Mesenchymal stem cell (in vitro differentiated cells and primary cell): ENCODE measurements around the gene PDCD6IP.
A peak's percentile ranks its signal among the peaks of the same experiment; 100 is the strongest.

Experiments used
- DNase-seq: peaks from one replicate; pipeline ENCODE4 v3.0.0-alpha.2; 2013
- H2AFZ ChIP-seq: one replicate; pipeline ENCODE4 v1.6.1; 2013; ENCODE audit warnings: low read depth, mild to moderate bottlenecking, control low read depth, inconsistent platforms, low read length, moderate library complexity
- H2AK5ac ChIP-seq: 2 replicates; pipeline ENCODE4 v1.6.1; 2013; ENCODE audit warnings: low read length, moderate library complexity, mild to moderate bottlenecking, inconsistent platforms; ENCODE audit not compliant: severe bottlenecking
- H2BK120ac ChIP-seq: one replicate; pipeline ENCODE4 v1.6.1; 2013; ENCODE audit warnings: low read depth, mild to moderate bottlenecking, inconsistent platforms, low read length, moderate library complexity
- H2BK12ac ChIP-seq, 2 experiments: one replicate each; pipeline ENCODE4 v1.6.1; 2013; ENCODE audit warnings: inconsistent platforms in 2 of 2, low read length in 2 of 2, mild to moderate bottlenecking in 2 of 2, moderate library complexity in 2 of 2, control low read depth in 1 of 2
- H2BK15ac ChIP-seq: one replicate; pipeline ENCODE4 v1.6.1; 2013; ENCODE audit warnings: mild to moderate bottlenecking, low read depth, inconsistent platforms; ENCODE audit not compliant: poor library complexity, severe bottlenecking
- H2BK5ac ChIP-seq: 2 replicates; pipeline ENCODE4 v1.6.1; 2013; ENCODE audit warnings: low read depth, mild to moderate bottlenecking, low read length, control low read depth, inconsistent platforms; ENCODE audit not compliant: poor library complexity, severe bottlenecking
- H3K14ac ChIP-seq, 2 experiments: one replicate each; pipeline ENCODE4 v1.6.1; 2013; ENCODE audit warnings: inconsistent platforms in 2 of 2, low read length in 2 of 2, control low read depth in 1 of 2, mild to moderate bottlenecking in 1 of 2, moderate library complexity in 1 of 2
- H3K18ac ChIP-seq, 2 experiments: one replicate each; pipeline ENCODE4 v1.6.1; 2013; ENCODE audit warnings: inconsistent platforms in 2 of 2, low read length in 2 of 2, control low read depth in 1 of 2, low read depth in 1 of 2, mild to moderate bottlenecking in 1 of 2
- H3K23ac ChIP-seq, 2 experiments: one replicate each; pipeline ENCODE4 v1.6.1; 2013; ENCODE audit warnings: inconsistent platforms in 2 of 2, low read length in 2 of 2, mild to moderate bottlenecking in 2 of 2, moderate library complexity in 2 of 2, control low read depth in 1 of 2
- H3K27ac ChIP-seq: 2 replicates; pipeline ENCODE4 v1.5.1; 2013; ENCODE audit warnings: mild to moderate bottlenecking, moderate library complexity, low read length, control low read depth, inconsistent platforms; ENCODE audit not compliant: poor library complexity, severe bottlenecking
- H3K27me3 ChIP-seq, 2 experiments: 2 replicates each; pipeline versions ENCODE4 v1.6.1 to v1.7.0; 2013; ENCODE audit warnings: low read length in 2 of 2, mild to moderate bottlenecking in 2 of 2, moderate library complexity in 2 of 2, control low read depth in 1 of 2, inconsistent platforms in 1 of 2; ENCODE audit not compliant: control insufficient read depth in 1 of 2, insufficient read depth in 1 of 2
- H3K36me3 ChIP-seq, 2 experiments: 2 replicates each; pipeline versions ENCODE4 v1.6.1 to v1.7.0; 2013; ENCODE audit warnings: low read length in 2 of 2, control low read depth in 1 of 2, inconsistent platforms in 1 of 2, low read depth in 1 of 2, mild to moderate bottlenecking in 1 of 2; ENCODE audit not compliant: insufficient read depth in 2 of 2, control insufficient read depth in 1 of 2
- H3K4ac ChIP-seq, 2 experiments: one replicate each; pipeline ENCODE4 v1.6.1; 2013; ENCODE audit warnings: inconsistent platforms in 2 of 2, low read length in 2 of 2, mild to moderate bottlenecking in 2 of 2, moderate library complexity in 2 of 2, control low read depth in 1 of 2, low read depth in 1 of 2
- H3K4me1 ChIP-seq: 2 replicates; pipeline ENCODE4 v1.6.1; 2013; ENCODE audit warnings: low read depth, low read length, control low read depth; ENCODE audit not compliant: control insufficient read depth, insufficient read depth
- H3K4me2 ChIP-seq: 2 replicates; pipeline ENCODE4 v1.6.1; 2013; ENCODE audit warnings: low read length, mild to moderate bottlenecking, inconsistent platforms; ENCODE audit not compliant: poor library complexity, severe bottlenecking
- H3K4me3 ChIP-seq, 2 experiments: 2 replicates each; pipeline versions ENCODE4 v1.5.1 to v1.7.0; 2013; ENCODE audit warnings: low read length in 2 of 2, mild to moderate bottlenecking in 2 of 2, control low read depth in 1 of 2, low read depth in 1 of 2; ENCODE audit not compliant: insufficient read depth in 1 of 2
- H3K79me1 ChIP-seq: replicated peaks from 2 replicates; pipeline ENCODE4 v1.6.1; 2013; ENCODE audit warnings: mild to moderate bottlenecking, control low read depth, low read length, inconsistent platforms; ENCODE audit not compliant: poor library complexity, severe bottlenecking
- H3K9ac ChIP-seq: 2 replicates; pipeline ENCODE4 v1.7.0; 2013; ENCODE audit warnings: mild to moderate bottlenecking, low read length, moderate library complexity
- H3K9me3 ChIP-seq: 2 replicates; pipeline ENCODE4 v1.7.0; 2013; ENCODE audit warnings: mild to moderate bottlenecking, low read length; ENCODE audit not compliant: control insufficient read depth
- H4K8ac ChIP-seq: one replicate; pipeline ENCODE4 v1.6.1; 2013; ENCODE audit warnings: inconsistent platforms, mild to moderate bottlenecking, low read length, moderate library complexity
- H4K91ac ChIP-seq: one replicate; pipeline ENCODE4 v1.6.1; 2013; ENCODE audit warnings: mild to moderate bottlenecking, low read length, inconsistent platforms
- WGBS: methylation state at CpG from one replicate; pipeline ENCODE4 v1.1.7; 2013; ENCODE audit warnings: mixed read lengths; 5-methylcytosine and 5-hydroxymethylcytosine counted together

PDCD6IP gene

DNA sequence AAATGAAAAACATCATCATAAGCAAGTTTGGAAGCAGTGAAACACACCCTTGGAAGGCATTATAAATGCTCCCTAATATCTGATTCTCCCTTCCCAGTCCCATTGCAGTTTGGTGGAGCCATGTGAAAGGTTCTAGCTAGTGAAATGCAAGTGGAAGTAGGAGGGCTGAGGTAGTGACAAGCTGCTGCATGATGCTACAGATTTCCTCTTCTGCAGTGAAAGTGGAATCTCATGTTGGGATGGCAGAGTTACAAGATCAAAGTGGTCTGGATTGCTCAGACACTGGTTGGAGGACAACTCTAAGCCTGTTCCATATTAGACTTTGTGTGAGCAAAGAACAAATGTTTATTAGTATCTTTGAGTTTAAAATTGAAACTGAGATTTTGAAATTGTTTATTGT is 3.3 kb upstream of the PDCD6IP start:
- Histone ChIP-seq H2BK15ac (no peak overlapping the region), H2AK5ac (no peak overlapping the region), H2BK120ac (no peak overlapping the region), H3K27ac (no peak overlapping the region), H3K9ac (no peak overlapping the region), H3K79me1 (peaks cover 15% of the 10 kb centered on the region), H3K9me3 (no peaks in the 10 kb centered on the region), H2AFZ (no peak overlapping the region), H3K27me3 (no peaks in the 10 kb centered on the region), H3K4me2 (no peak overlapping the region), H3K4ac (no peak overlapping the region), H3K36me3 (no peaks in the 10 kb centered on the region), H3K4me3 (no peak overlapping the region), H3K14ac (no peak overlapping the region), H3K23ac (no peak overlapping the region), H4K8ac (no peak overlapping the region), H4K91ac (no peak overlapping the region), H3K4me1 (no peaks in the 10 kb centered on the region), H2BK12ac (no peak overlapping the region), H3K18ac (no peak overlapping the region), H2BK5ac (no peak overlapping the region)
- DNase-seq, result no peak

DNA sequence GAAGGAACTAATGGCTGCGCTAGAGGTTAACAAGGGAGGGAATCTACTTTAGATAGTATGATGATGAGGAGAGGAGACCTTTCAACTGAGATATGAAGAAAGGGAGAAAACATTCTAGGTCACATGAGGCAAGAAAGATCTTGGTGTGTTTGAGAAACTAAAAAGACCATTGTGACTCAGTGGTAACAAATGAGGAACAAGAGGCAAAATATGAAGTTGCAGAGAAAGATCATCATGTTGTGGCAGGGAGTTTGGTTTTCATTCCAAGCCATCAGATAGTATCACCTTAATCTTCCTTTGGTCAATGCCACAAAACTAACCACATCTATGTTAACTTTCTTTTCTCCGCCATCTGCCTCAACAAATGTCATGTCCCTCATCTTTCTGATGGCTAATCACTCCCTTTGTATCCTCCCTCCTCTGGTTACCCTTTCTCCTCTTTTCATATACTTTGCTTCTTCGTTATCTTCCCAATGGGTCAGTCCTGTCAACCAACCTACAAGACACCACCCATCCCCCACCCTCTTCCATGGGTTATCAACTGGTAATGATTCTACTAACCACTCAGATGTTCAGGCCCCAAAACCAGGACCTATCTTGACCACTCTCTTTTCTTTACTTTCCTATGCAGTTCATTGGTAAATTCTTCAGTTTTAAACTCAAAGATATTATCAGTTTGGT is 2.4 kb upstream of the PDCD6IP start:
- Histone ChIP-seq H3K9ac (no peak overlapping the region), H3K4me2 (no peak overlapping the region), H3K9me3 (no peaks in the 10 kb centered on the region), H2AK5ac (no peak overlapping the region), H2BK5ac (no peak overlapping the region), H4K91ac (no peak overlapping the region), H3K4ac (no peak overlapping the region), H3K14ac (no peak overlapping the region), H4K8ac (no peak overlapping the region), H3K4me3 (no peak overlapping the region), H2BK15ac (no peak overlapping the region), H3K23ac (no peak overlapping the region), H3K79me1 (peaks cover 15% of the 10 kb centered on the region), H2BK12ac (no peak overlapping the region), H3K27ac (no peak overlapping the region), H2AFZ (no peak overlapping the region), H3K4me1 (no peaks in the 10 kb centered on the region), H3K36me3 (no peaks in the 10 kb centered on the region), H3K27me3 (no peaks in the 10 kb centered on the region), H2BK120ac (no peak overlapping the region), H3K18ac (no peak overlapping the region)
- DNase-seq, result no peak
- WGBS, result over 99% methylated on average over 3 of the region's 3 CpGs

DNA sequence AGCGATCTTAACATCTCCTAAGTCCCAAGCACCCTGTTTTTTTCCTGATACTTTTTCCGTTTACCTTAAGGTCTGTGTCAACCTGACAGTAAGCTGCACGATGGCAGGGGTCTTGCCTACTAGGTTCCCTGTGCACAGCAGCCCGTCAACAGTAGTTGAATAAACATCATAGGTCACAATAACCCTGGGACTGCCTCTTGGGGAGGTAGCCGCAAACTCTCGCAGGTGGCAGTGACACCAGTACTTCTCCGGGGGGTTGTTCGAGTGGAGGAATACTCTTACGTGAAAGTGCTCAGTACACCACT is 365 bp upstream of the PDCD6IP start:
- Histone ChIP-seq H2BK15ac (no peak overlapping the region), H2AK5ac (no peak overlapping the region), H3K27me3 (no peaks in the 10 kb centered on the region), H3K23ac (no peak overlapping the region), H3K4me2 (peak overlapping the region; percentile 84), H2BK5ac (no peak overlapping the region), H3K4me3 (peak overlapping the region; percentile 73 to 92), H3K36me3 (peaks cover 0 to 12% of the 10 kb centered on the region in 2 experiments), H4K91ac (no peak overlapping the region), H3K18ac (peak overlapping the region; percentile 59 to 65), H3K27ac (peak overlapping the region; percentile 51), H3K9ac (peak overlapping the region; percentile 98), H4K8ac (peak overlapping the region; percentile 92), H2BK12ac (peak overlapping the region in 1 of 2 experiments; percentile 22), H2BK120ac (no peak overlapping the region), H3K14ac (no peak overlapping the region), H3K79me1 (peaks cover 12% of the 10 kb centered on the region), H2AFZ (peak overlapping the region; percentile 7), H3K4me1 (no peaks in the 10 kb centered on the region), H3K4ac (peak overlapping the region; percentile 2 to 31), H3K9me3 (peaks cover 1% of the 10 kb centered on the region)
- WGBS, result under 1% methylated on average over 9 of the region's 9 CpGs
- DNase-seq, result no peak

DNA sequence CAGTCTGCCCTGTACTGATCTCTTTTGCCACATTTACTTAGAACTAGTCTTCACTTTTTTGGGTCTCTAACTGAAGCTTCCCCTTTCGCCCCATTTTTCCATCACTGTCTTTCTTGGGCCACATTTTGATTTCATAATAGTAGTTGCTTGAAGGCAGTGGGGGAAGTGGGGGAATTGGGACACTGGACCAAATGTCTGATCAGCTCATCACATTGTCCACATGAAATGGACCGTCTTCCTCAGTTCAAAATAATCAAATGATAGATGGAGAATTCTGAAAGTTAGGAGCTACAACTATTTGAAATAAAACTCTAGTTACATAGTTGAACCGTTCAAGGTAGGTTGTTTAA is 747 bp downstream of the PDCD6IP start:
- no CpG with 5 or more reads among the region's 3 CpGs for WGBS
- peak overlapping the region in 1 of 2 experiments; percentile 1 for H3K18ac ChIP-seq
- H3K4me3 ChIP-seq, result peak overlapping the region; percentile 73 to 92
- H2BK15ac ChIP-seq, result no peak overlapping the region
- no peak overlapping the region for H3K23ac ChIP-seq
- no peaks in the 10 kb centered on the region for H3K27me3 ChIP-seq
- H4K91ac ChIP-seq, result no peak overlapping the region
- H2AFZ ChIP-seq, result peak overlapping the region; percentile 67
- H2BK5ac ChIP-seq, result no peak overlapping the region
- H2BK120ac ChIP-seq, result no peak overlapping the region
- peak overlapping the region; percentile 94 for H3K4me2 ChIP-seq
- no peak overlapping the region for H2AK5ac ChIP-seq
- no peak for DNase-seq
- peak overlapping the region; percentile 89 for H3K27ac ChIP-seq
- H3K4me1 ChIP-seq, result no peaks in the 10 kb centered on the region
- peaks cover 0 to 23% of the 10 kb centered on the region in 2 experiments for H3K36me3 ChIP-seq
- H3K14ac ChIP-seq, result peak overlapping the region in 1 of 2 experiments; percentile 86
- H3K9me3 ChIP-seq, result peaks cover 4% of the 10 kb centered on the region
- H4K8ac ChIP-seq, result no peak overlapping the region
- H3K79me1 ChIP-seq, result peaks cover 12% of the 10 kb centered on the region
- H3K9ac ChIP-seq, result peak overlapping the region; percentile 98
- H2BK12ac ChIP-seq, result no peak overlapping the region
- H3K4ac ChIP-seq, result peak overlapping the region; percentile 15 to 79
